HG03097 (cell line): ENCODE data around the gene PRKAG2.
"Not testable (repeated sequence)": the region's sequence is repeated elsewhere in the genome, so short reads cannot be mapped to it uniquely, and the experiment has no call there.

Source experiments
- ATAC-seq: cut with Tn5 transposase; IDR thresholded peaks from one replicate; pipeline ENCODE4 v1.9.1; 2021; ENCODE audit not compliant: unreplicated experiment, low FRiP score

PRKAG2 gene

DNA sequence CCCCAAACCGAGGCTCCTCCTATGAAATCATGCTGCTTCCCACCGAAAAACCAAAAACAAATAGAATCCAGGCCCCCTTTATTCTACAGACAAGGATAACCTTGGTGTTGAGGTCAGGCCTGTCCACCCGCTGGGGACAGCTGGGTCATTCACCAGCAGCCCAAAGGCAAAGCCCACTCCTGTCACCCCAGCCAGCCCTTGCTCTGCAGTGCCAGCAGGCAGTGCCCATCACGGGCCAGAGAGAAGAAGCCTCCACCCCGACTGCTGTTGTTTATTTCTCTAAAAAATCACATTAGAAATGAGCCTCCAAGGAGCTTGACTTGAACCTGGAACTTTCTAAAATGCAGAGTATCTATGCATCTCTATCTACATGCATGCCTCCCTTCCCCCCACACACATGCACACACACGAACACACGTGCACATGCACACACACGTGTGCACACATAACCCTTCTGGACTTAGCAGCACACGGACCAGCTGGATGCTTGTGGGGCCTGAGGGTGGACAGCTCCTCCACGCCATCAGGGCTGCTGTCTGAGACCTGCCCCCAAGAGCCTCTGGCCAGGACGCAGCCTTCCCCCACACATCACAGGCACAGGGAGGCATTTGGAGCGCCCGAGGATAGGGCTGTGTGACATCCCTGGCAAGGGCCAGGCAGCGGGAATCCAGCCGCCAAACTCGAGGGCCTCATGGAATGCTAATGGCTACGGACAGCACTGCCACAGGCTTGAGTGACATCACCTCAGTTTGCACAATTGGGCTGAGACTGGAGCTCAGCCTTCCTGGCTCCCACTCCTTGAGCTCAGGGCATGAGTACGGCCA, 22.8 kb downstream of the PRKAG2 start:
- no peak for ATAC-seq

DNA sequence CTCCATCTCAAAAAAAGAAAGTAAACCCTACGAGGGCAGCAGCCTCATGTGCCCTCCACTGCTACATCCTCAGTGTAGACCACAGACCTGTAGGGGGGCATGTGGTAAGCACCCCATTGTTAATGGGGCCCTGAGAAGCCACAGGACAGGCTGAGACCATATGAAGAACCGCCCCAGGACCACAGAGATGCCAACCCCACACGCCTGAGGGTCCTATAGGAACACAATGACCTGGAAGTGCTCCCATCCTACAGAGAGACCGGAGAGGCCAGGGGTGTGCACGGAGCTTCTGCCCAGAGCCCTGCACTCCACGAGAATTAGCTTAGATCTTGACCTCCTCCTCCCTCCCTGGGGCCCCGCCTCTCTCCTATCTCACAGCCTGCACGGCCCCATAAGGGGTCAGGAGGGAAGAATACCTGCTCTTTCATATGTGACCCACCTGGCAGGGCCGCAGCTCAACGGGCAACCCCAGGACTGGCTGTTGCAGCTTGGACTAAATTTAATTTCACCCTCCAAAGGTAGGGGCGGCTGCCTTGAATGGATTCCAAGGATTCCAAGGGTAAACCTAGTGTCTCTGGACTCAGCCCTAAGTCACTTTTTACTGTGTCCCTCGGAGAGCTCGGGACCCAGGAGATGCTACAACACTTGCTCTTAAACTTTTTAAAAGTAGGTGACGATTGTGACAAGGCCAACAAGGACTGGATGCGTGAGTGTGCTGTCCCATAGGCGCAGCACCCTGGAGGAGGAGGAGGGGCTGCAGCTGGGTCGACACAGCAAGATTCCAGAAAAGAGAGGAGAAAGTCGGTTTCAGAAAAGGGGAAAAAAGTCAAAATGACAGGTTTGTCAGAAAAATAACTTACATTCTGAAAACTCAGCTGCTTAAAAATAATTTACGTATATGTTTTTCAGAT, 24.2 kb downstream of the PRKAG2 start:
- no peak for ATAC-seq

DNA sequence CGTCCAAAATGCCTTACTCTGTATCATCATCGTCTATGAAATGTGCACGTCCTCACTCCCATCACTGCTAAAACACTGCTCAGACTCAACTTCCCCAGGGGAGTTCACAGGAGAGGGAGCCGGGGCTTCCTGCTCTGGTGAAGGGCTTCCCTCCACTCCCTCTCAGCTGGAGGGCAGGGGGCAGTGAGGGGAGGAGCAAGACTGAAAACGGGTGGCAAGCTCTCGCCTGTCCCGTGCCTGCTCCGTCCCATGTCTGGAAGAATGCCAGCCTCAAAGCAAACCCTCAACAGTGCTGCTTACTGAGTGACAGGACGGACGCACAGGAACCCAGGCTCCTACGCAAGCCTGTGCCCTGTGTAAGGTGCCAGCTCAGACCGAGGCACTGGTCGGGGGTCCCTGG, 25.1 kb downstream of the PRKAG2 start:
- ATAC-seq, result no peak

DNA sequence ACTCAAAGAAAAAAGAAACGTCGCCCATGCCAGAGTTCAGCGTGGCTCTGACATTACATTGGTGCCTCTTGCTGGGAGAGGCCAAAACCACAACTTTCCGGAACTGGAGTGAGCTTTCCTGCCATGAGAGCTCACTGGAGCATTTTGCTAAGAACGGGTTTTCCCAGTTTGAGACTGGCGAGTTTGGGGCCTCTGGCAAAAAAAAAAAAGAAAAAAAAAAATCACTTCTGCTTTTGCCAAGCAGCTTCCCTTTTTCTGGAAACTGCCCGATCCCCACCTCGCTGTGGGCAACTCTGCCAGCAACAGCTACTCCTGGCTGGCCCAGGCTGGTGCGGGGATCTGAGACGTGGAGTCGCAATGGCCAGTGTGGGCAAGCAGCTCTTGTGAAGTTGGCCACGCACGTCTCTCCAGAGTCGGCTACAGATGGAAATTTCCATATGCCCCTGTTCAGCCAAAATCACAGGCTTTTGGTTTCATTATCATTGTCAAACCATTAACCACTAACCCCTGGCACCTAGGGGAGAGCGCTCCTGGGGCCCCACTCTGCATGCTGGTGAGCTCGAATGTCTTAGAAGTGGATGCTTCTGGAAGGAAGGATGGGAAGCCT, 25.7 kb downstream of the PRKAG2 start:
- ATAC-seq, result no peak

DNA sequence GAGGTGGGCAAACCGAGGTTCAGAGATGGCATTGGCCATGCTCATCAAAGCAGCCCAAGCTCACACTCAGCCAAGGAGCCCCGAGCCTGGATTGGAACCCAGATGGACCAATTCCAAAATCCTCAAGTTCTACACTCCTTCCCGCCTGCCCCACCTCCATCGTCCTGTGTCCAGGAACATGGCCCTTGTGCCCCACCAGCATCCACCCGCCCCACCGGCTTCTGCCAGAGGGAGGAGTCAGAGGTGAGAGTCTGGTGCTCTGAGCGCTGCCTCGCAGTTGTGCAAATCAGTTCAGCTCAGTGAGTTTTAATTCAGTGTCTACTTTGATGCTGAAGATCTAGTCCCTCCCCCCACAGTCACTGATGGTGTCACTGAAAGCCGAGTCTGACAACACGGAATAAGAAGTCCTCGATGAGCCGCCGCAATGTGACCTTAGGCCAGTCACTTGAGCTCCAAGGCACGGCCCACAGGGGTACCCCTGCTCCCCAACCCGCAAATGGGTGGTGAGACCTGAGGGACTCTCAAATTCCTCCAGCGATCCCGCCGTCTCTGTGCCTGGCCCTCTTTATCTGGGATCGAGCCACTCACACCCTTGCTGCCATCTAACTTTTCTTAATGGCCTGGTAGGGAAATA, 26.3 kb downstream of the PRKAG2 start:
- ATAC-seq, result no peak

DNA sequence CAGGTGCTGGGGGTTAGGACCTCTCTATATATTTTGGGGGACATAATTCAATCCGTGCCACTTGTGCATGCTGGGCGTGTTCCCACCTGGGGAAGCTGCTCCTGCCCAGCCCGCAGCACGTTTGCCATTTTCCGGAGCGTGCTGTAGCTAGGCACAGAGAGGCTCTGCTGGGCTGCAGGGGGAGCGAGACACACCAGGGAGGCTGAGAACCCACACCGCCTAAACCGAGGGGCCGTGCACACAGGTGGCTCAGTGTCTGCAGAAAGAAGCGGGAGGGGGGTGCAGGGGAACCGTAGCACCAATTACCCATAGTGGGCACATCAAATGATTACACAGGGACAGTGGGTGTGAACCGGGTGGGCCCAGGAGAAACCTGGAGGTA, 27.0 kb downstream of the PRKAG2 start:
- no peak for ATAC-seq

DNA sequence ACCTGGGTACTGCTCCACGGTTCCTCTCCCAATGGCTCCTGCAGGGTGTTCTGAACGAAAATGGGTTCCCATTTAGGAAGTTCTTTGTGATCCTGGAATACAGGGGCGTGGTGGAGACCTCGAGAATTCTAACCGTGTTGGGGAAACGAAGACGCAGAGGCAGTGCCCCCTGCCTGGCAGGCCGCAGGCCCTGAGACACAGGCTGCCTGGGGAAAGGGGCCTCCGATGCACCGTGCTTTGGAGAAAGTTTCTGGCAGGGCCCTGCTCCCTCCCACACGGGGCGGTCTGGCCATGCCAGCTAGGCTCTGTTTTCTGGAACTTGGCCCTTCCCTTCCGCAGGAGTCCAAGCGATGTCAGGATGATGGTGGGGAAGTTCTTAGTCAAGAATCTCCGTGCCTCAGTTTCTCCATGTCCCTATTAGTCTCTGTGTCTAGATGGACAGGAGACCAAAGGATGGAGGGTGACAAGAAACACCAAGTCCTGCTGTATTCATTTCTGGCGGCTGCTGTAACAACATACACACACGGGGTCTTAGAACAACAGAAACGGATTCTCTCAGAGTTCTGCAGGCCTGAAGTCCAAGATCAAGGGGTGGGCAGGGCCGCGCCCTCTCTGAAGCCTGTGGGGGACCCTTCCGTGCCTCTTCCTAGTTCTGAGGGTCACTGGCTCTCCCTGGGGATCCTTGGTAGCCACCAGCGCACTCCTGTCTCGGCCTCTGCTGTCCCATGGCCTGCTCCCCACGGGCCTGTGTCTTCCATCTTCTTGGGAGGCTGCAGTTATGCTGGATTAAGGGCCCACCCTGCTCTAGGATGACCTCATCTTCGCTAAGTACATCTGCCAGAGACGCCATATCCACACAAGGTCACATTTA, 27.7 kb downstream of the PRKAG2 start:
- ATAC-seq, result no peak

DNA sequence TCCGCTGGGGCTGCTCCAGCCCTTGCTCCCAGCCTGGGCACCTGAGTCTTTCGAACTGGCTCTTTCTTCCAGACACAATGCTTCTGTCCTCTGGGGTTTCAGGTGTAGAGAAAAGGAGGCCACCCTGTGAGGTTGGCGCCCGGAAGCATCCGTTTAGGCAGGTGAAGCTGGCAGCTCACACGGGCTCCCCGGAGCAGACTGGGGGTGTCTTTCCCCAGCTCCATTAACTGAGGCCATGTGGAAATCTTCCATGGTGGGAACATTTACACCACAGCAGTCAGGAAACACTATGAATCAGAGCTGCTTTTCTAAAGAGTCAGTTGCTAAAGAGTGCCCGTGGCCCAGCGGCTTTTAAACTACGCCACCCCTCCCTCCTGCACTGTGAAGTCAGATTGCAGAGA, 29.2 kb downstream of the PRKAG2 start:
- ATAC-seq, result no peak

DNA sequence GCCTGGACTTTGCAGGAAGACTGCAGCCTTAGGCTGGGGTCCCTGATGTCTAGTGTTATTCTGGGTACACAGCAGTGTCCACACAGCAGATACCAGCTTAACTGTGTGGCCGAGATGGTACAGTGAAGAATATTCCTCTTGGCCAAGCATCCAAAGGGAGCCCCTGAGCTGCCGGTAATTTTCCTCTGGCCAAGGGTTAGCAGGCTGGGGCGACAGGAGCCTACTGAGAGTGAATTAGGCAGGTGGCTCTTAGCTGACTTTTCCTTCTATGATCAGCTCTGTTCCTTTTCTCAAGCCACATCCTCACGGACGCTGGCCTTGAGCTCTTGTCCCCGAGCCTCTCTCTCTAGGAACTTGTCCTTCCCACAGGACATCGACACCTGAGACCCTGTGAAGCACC, 29.8 kb downstream of the PRKAG2 start:
- no peak for ATAC-seq

DNA sequence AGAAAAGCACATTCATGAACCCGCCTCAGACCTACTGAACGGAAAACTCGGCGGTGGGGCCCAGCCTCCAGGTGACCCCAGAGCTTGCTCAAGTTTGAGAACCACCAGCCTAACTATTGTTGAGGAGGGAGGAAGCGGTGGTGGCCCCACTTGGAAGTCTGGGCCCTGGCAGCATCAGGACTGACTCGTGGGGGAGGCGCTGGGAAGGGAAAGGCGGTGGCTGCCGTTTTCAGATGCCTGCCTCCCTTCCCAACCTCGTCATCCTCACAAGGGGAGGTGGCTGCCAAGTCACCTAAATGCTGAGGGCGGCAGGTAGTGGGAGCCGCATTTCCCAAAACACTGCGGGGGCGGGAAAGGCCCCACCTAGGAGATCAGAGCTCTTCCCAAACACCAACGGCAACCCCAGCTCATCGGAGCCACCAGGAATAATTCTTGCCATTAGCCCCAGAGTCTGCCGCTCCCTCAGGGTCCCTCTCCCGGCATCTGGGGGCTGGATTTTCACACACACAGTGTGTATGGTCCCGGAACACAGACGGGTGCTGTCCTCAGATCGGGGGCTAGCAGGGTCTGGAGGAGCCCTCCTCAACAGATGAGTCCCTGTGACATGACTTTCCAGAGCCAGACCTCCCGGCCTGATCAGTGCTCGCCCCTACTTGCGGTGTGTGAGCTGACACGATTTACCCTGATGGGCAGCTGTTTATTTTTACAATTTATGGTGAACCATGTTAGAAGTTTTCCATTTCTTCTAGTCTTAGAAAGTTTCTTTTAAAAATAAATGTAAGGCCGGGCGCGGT, 31.3 kb downstream of the PRKAG2 start:
- no peak for ATAC-seq

DNA sequence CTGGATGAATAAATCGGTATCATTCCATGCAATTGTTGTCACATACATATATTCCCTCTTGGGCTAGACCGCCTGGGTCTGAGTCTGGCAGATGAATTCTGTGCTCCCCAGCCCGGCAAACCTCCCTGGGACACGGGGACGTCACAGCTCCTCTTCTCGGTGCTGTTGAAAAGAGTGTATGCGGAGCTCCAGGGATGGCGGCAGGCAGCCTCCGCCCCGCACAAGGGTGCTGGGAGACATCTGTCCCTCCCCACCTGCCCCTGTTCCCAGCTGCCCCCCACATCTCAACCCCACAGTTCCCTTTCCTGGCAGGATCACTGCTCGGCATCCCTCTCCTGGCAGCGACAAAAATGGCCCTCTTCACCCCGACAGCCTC, 32.1 kb downstream of the PRKAG2 start:
- ATAC-seq, result no peak

DNA sequence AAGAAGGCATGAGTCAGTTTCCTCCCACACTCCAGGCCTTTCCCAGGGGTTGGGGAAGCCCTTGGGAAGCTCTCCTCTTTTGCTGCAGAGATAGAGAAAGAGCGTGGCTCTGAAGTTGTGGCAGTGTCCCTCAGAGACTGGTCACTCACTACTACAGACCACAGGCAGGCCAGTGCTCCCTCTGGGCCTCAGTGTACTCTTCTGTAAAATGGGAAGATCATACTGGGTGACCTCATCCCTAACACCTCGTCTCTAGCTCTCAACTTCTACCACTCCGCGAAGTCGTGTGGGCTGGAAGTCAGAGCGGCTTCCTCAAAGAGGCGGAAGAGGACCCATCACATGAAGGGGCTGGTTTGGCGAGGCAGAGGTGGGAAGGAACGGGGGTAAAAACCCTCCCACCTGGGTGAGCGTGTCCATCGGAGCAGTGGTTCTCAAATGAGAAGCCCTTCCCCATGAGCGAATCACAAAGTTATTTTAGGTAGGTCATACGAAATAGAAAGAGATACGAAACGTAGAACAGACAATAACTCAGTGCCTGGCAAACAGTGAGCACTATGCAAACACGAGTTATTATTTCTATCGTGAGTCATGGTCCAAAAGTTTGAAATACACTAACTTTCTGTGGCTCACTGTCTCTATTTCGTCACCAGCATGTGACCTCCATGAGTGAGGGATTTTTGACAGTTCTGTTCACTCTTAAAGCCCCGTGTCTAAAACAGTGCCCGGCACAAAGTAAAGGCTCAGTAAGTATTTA, 32.7 kb downstream of the PRKAG2 start:
- no peak for ATAC-seq

DNA sequence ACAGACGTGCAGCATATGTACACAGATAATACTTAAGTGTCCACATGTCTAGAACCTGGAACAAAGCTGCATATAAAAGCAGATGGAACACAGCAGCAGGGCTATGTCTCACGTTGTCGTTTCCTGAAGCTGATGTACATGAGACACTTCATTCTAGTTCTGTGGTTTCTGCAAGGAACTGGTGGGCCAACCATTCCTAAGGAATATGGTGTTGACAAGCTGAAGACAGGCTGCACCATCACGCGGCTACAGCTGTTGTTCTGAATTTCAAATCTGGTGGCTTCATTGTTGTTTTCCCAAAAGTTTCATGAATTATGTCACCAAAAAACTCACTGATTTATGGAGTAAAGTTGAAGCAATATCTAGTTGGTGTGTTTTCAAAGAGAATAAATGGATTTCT, 33.7 kb downstream of the PRKAG2 start:
- ATAC-seq, result no peak

DNA sequence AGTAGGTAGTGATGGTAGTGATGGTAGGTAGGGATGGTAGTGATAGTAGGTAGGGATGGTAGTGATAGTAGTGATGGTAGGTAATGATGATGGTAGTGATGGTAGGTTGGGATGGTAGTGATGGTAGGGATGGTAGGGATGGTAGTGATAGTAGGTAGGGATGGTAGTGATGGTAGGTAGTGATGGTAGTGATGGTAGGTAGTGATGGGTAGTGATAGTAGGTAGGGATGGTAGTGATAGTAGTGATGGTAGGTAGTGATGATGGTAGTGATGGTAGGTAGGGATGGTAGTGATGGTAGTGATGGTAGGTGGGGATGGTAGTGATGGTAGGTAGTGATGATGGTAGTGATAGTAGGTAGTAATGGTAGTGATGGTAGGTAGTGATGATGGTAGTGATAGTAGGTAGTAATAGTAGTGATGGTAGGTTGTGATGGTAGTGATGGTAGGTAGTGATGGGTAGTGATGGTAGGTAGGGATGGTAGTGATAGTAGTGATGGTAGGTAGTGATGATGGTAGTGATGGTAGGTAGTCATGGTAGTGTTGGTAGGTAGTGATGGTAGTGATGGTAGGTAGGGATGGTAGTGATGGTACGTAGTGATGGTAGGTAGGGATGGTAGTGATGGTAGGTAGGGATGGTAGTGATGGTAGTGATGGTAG, 35.4 kb downstream of the PRKAG2 start:
- ATAC-seq, result not testable (repeated sequence)

DNA sequence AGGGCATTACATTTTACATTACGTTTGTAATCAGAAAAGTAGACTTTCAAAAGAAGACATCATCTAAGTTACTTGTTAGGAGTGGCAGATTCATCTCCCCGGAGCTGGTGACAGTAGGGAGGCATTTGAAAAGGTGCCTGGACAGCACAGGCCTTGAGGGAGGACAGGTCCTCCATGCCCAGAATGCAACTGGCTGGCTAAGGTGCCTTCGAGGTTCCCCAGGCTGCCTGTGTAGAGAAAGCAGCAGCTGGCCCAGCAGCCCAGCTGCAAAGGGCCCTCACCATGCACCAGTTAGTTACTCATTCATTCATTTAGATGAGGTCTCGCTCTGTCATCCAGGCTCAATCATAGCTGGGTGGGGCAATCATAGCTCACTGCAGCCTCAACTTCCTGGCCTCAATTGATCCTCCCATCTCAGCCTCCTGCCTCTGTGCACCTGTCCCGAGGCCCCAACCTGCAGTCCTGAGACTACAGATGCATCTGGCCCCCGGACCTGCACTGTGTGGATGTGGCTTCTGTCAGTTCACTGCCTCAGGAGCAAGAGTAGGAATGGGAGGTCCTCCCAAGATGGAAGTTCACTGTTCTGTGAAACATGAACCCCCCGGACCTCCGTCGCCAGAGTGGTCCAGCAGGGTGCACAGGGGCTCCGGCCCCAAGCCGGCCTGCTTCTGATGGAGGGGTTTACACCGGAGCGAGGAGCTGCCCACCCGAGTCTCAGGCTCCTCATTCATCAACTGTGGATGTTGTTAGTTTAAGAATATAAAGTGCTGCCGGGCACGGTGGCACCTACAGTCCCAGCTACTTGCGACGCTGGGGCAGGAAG, 36.6 kb downstream of the PRKAG2 start:
- ATAC-seq, result no peak

DNA sequence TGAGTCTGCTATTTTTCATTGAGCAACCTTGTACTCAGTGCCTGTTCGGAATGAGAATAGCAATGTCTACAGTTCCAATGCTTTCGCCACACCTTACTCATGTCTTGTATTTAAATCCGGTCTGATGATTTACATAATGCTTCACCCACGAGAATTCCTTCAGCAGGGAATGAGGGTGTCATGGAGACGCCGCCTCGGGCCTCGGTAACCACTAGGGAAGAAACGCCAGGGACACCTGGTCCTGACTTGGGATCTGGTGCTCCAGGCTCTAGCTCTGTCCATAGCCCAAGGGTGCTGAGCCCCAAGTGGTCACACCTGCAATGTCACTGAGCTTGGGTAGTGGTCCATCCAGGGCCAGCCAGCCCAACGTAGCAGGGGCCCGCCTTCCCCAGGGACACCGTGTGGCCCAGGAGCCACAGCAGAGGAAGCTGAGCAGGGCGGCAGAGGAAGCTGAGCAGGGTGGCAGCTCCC, 37.4 kb downstream of the PRKAG2 start:
- ATAC-seq, result no peak

DNA sequence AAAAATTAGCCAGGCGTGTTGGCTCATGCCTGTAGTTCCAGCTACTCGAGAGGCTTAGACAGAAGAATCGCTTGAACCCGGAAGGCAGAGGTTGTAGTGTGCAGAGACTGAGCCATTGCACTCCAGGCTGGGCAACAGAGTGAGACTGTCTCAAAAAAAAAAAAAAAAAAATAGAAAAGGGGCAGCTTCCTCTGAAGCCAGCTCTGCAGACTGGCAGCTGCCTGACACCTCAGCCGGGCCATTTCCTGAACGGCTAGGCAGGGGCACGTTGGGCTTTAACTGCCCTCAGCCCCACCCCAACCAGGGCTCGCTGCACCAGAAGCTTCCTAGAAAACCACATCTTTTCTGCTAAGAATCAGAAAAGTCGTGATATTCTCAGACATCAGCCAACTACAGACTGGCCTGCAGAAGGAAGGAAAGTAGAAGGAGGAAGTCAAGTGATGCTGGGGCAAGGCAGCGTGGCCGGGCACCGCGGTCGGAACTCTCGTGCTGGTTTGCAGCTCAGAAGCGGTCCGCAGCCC, 38.0 kb downstream of the PRKAG2 start:
- peak; percentile 66 for ATAC-seq
